Epithelial cell of proximal tubule (primary cell): ENCODE data around the gene ANKRD44. TPM values are rescaled to one million over a fixed set of nuclear protein-coding genes. Genes with fewer than 3 reads are reported as not detected.

ENCODE experiments used
- DNase-seq: peaks from one replicate; pipeline ENCODE4 v3.0.0-alpha.2; 2011; ENCODE audit warnings: low read depth
- H3K4me3 ChIP-seq: 2 replicates; pipeline ENCODE4 v1.5.1; 2011; ENCODE audit warnings: low read depth, mild to moderate bottlenecking, low read length
- CTCF ChIP-seq: conservative IDR thresholded peaks from 2 replicates; pipeline ENCODE4 v1.5.1; 2012; ENCODE audit warnings: low read depth, mild to moderate bottlenecking, low read length
- total RNA-seq: library from RNA; depleted of rRNA; stranded (reverse); fragments of >200 nt; gene quantifications from 2 replicates; pipeline ENCODE4 v1.2.3, GENCODE V29; 2015

Gene ANKRD44
- total RNA-seq, 1 donor from 2014 or later = 1.7 TPM

GRCh38 chr2:197080578-197081216 lies 229.9 kb downstream of the ANKRD44 start:
- no peak for DNase-seq
- TF ChIP-seq CTCF = no peak
- H3K4me3 ChIP-seq = no peak overlapping the region

GRCh38 chr2:197079832-197080555 lies 230.6 kb downstream of the ANKRD44 start:
- no peak overlapping the region for H3K4me3 ChIP-seq
- DNase-seq = no peak
- no peak for TF ChIP-seq CTCF

- no peak overlapping the region for H3K4me3 ChIP-seq
- no peak for TF ChIP-seq CTCF
- no peak for DNase-seq
Observed at GRCh38 chr2:197079414-197079813, 231.2 kb downstream of the ANKRD44 start.

- no peak overlapping the region for H3K4me3 ChIP-seq
- no peak for DNase-seq
- no peak for TF ChIP-seq CTCF
Observed at GRCh38 chr2:197078535-197078934, 232.0 kb downstream of the ANKRD44 start.

- H3K4me3 ChIP-seq = no peak overlapping the region
- no peak for TF ChIP-seq CTCF
- no peak for DNase-seq
Observed at GRCh38 chr2:197077336-197077735, 233.2 kb downstream of the ANKRD44 start.

- TF ChIP-seq CTCF = no peak
- DNase-seq = no peak
- no peak overlapping the region for H3K4me3 ChIP-seq
Observed at GRCh38 chr2:197076652-197077051, 233.9 kb downstream of the ANKRD44 start.
